Ishikawa (cell line): ENCODE results near the gene PDS5A.

Source experiments
- CEBPB ChIP-seq: IDR thresholded peaks from 2 replicates; pipeline ENCODE4 v1.6.1; 2012
- RAD21 ChIP-seq: IDR thresholded peaks from 2 replicates; pipeline ENCODE4 v1.6.1; 2012; ENCODE audit warnings: low read depth
- YY1 ChIP-seq: IDR thresholded peaks from 2 replicates; pipeline ENCODE4 v1.6.1; 2012; ENCODE audit warnings: low read depth
- TF ChIP-seq, protein P1 (sequence below): IDR thresholded peaks from 2 replicates; pipeline ENCODE4 v1.6.1; 2012

DNA sequence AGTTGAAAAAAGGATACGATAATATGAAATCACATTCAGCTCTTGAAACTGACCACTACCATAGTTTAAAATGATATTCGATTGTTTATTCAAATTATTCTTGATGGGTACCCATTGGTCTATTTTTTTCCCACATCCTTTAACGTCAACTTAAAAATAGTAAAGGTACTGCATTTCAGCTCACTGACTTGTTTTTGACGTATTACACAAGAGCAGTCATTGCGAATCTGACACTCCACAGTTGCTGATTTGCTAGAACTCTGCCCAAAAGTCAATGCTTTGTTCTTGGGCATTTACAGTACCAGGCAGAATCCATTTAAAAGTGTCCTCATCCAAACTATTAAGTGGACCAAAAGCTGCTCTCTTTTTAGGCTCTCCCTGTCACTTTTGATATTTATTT, 1.2 kb upstream of the PDS5A start:
- TF ChIP-seq RAD21 (no peak), YY1 (no peak), CEBPB (no peak)
- TF ChIP-seq, protein P1, sequence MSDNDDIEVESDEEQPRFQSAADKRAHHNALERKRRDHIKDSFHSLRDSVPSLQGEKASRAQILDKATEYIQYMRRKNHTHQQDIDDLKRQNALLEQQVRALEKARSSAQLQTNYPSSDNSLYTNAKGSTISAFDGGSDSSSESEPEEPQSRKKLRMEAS = no peak
